NCI-H526 treated with DMSO at 0.1 percent for 48 hours (cell line): Measurements from ENCODE around the gene ADGRL1.

Experiments
- DNase-seq: peaks from one replicate; lab custom pipeline; 2025; lab: John Stamatoyannopoulos, UW

ADGRL1 gene

DNA sequence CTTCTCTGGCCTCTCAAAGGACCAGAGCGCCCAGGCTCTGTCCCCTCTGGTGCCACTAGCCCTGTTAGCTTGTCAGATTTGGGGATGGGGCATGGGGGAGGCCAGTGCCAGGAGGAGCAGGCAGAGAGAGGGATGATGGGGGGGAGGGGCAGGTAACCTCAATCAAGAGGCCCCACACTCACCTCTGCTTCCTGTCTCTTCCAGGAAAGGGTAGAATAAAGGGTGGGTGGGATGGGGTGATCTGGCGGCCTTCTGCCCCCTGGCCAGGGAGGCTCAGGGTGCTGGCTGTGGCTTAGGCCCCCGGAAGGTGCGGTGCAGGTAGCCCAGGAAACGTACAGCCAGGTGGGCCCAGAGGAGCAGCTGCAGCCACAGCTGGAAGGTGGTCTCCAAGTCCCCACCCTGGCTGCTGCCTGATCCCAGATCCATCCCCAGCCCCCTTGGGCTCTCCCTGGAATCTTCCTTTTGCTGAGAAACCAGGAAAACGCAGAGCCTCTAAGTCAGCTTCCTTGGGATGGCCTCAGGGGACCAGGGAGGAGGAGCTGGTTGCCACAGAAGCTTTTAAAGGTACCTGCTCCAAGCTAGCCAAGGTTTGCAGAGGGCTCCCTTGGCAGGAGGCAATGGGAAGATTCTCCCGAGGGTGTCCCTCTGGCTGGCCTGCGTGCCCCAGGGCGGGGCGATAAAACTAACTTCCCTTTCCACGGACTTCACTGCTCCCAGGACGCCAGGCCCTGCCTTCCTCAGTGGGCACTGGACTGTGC lies 93.7 kb downstream of the ADGRL1 start:
- DNase-seq = no peak

DNA sequence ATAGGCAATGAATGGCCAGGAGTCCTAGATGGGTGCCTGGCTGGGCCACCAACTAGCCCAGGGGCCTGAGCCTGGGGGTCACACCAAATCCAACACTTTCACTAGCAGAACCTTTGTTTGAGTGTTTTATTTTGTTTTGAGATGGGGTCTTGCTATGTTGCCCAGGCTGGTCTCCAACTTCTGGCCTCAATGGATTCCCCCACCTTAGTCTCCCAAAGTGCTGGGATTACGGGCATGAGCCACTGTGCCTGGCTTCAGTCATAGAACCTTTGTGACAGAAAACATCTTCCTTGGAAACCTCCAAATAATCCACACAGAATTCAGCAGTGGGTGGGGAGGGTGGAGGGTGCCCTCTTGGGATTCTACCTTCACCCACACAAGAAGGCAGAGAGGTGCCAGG lies 94.5 kb downstream of the ADGRL1 start:
- no peak for DNase-seq

DNA sequence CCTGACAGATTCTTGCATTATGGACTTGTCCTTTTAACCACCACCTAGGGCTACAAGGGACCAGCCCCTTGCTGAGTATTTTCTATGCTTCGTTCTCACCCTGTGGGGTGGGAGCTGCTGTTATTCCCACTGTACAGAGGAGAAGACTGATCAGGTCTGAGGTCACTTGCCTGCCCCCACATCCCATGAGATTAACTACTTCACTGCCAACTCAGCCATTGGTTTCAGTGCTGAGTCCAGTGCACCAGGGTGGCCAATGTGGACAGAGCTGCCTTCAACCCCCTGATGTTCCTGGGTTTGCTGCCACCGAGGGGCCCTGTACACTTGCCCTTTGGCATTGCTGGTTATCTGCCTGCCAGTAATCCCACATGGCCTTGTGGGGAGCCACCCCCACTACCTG lies 95.3 kb downstream of the ADGRL1 start:
- no peak for DNase-seq

DNA sequence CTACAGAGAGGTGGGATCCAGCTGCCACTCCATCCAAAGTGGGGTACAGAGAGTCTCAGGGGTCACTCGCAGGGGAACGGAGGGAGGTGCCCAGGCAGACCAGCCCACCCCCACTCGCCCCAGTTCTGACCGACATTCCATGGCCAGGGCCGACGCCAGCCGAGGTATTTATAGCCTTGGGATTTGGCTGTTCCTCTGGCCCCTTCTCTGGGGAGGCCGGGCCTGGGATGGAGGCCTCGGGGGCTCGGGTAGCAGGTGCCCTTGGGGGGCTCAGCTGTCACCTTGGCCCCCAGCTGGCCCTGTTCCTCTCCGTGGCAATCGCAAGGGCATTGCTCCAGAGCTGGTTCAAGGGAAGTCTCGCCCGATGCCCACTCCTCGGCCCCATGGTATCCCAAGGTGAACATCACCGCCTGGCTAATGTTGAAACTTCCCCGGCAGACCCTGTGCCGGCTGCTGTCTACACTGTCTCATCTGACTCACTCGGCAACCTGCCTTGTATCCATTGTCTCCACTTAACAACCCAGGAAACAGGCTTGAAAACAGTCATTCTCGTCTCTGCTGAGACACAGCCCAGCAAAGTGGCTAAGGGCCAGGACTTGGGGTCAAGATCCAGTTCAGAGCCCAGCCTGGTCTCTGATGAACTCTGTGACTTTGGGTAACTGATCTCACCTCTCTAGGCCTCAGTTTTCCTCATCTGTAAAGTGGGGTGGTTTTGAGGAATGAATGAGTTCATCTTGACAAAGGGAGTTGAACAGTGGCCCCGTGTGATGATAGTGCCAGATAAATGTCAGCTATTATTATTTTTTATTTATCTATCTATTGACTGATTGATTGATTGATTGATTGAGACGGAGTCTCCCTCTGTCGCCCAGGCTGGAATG lies 98.1 kb downstream of the ADGRL1 start:
- no peak for DNase-seq

DNA sequence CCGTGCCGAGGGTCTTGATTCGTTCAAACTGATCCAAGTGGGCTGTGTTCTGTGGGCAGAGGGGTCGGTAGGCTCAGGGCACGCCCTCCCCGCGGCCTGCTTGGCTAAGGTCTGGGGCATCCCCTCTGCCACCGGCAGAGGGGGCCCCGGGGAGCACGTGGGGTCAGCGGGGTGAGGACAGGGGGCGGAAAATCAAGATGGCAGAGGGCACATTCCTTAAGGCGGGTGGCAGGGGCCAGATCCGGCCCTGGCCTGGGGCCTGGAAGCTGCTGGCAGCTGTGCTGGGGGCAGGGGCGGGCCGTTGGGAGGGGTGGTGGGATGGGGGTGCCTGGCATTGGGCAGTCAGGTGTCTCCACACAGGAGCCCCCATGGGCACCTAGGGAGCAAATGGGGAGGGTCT lies 99.1 kb downstream of the ADGRL1 start:
- no peak for DNase-seq

DNA sequence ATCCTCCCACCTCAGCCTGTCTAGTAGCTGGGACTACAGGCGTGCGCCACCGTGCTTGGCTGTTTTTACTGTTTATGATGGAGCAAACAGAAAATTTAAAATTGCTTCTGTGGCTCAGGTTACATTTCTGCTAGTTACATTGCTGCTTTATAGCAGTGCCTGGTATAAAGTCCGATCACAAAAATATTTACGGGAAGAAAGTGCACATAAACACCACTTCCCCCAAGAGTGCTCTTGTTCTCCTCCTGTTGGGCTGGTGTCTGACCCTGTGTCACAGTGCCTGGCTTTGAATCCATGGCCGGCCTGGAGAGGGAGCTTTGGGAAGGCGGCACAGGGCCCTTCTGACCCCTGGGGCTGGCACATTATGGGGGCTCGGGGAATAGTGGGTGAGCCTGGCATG lies 100.3 kb downstream of the ADGRL1 start:
- no peak for DNase-seq

DNA sequence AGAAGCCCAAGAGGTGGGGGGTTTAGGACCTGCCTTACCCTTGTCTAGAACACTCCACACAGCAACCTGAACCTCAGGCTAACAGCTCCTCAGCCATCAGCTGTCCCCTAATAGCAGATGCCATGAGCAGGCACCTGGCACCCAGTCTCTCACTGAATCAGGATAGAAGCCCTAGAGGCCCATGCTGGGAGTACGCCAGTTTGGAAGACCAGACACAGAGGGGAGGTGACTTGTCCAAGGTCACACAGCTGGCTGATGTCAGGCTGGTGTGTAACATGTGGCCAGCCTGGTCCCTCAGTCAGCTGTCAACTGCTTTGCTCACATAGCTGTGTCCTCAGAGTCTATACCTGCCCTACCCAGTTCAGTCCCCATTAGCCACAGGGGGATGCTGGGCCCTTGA lies 102.7 kb downstream of the ADGRL1 start:
- no peak for DNase-seq

DNA sequence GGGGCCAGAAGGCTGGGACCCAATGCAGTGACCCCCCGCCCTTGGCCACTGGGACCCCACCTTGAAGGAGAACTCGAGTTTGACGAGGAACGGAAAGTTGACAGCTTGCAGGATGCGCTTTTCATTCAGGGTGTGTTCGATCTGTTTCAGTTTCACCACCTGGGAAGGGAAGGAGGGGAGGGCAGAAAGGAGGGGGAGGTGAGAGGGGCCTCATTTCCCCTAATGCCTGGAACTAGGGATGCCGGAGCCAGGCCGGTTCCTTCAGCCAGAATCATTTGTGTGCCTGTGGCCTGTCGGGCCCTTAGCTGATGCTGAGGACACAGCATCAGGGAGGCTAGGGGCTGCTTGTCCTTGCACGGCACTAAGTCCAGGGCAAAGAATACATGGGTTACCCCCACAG lies 103.2 kb downstream of the ADGRL1 start:
- no peak for DNase-seq

DNA sequence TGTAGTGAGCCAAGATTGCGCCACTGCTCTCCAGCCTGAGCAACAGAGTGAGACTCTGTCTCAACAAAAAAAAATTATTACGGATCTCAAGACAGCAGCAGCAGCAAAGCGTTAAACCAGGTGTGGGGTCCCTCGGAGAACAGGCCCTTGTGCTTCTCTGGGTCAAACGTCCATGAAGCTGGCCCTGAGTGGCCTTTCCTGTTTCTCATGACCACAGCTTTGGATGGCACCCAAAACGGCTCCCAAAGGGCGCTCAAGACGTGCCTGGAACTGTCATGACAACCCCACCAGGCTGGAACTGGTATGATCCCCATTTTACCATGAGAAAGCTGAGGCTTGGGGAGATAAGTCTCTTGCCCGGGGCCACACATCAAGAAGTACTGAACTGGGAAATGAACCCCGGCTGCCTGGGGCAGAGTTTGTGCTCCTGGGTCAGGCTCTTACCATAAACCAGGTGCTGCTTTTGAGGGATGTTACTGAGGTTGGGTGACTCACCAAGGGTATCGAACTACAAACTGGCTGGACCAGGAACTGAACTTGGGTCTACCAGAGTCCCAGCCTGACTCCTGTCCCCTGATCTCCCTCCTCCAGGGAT lies 103.8 kb downstream of the ADGRL1 start:
- DNase-seq = no peak

DNA sequence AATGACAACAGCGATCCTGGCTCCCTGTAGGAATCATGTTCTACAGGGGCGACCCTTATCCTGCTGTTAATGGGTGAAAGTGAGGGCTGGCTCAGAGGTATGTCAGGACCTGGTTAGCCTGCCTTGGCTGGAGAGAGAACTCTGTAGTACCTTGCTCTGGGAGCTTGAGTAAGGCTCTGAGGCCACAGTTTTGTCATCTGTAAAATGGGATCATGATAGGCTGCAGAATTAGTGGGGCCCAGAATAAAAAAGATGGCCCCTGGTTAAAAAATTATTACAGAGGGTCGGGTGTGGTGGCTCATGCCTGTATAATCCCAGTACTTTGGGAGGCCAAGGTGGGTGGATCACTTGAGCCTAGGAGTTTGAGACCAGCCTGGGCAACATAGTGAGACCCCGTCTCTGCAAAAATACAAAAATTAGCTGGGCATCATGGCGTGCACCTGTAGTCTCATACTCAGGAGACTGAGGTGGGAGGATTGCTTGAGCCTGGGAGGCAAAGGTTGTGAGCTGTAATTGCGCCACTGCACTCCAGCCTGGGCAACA lies 104.9 kb downstream of the ADGRL1 start:
- DNase-seq = no peak
